GM12878 (cell line): ENCODE results near the gene ZDHHC21.

ENCODE experiments used
- CEBPB ChIP-seq, 2 experiments: fragments of 150-350 bp in 1 of 2; IDR thresholded peaks; 2 replicates each; pipeline ENCODE4 v1.6.1; 2012 to 2014; ENCODE audit warnings: low read depth in 2 of 2, low read length in 2 of 2, borderline replicate concordance in 1 of 2, inconsistent platforms in 1 of 2
- POLR2A ChIP-seq: IDR thresholded peaks from 2 replicates; pipeline ENCODE4 v1.6.1; 2011; ENCODE audit warnings: low read depth, mild to moderate bottlenecking, low read length
- RFX5 ChIP-seq: IDR thresholded peaks from 2 replicates; pipeline ENCODE4 v1.6.1; 2011; ENCODE audit warnings: low read depth, low read length, improper control_type of control experiment
- TCF12 ChIP-seq: IDR thresholded peaks from 2 replicates; pipeline ENCODE4 v1.6.1; 2011; ENCODE audit warnings: low read depth, mild to moderate bottlenecking, low read length

GRCh38 chr9:14730461-14730898 is 37.2 kb upstream of the ZDHHC21 start:
- TF ChIP-seq TCF12 (no peak), POLR2A (no peak), RFX5 (no peak), CEBPB (IDR thresholded peaks at IDR 0.05; ENCODE audit: borderline replicate concordance in 1 of 2, low read depth in 2 of 2, low read length in 2 of 2) (no peak)
